Brain microvascular endothelial cell (primary cell): ENCODE results near the gene NINJ1.
A peak's percentile ranks its signal among the peaks of the same experiment; 100 is the strongest.
"Not testable (repeated sequence)": the region's sequence is repeated elsewhere in the genome, so short reads cannot be mapped to it uniquely, and the experiment has no call there.

Experiments
- DNase-seq: peaks from one replicate; pipeline ENCODE4 v3.0.0-alpha.2; 2020
- H3K27ac ChIP-seq: fragments of 250-450 bp; sonication (Bioruptor Pico); 2 replicates; pipeline ENCODE4 v1.5.1; 2020; ENCODE audit warnings: mild to moderate bottlenecking, moderate library complexity
- H3K27me3 ChIP-seq: fragments of 250-450 bp; sonication (Bioruptor Pico); replicated peaks from 2 replicates; pipeline ENCODE4 v1.5.1; 2020; ENCODE audit warnings: mild to moderate bottlenecking
- H3K36me3 ChIP-seq: fragments of 250-450 bp; sonication (Bioruptor Pico); replicated peaks from 2 replicates; pipeline ENCODE4 v1.5.1; 2020; ENCODE audit warnings: mild to moderate bottlenecking
- H3K4me3 ChIP-seq: 2 replicates; pipeline ENCODE4 v1.5.1; 2011; ENCODE audit warnings: low read depth, mild to moderate bottlenecking, control low read depth, low read length, moderate library complexity
- in situ Hi-C: cut with HindIII; loops from 2 replicates; pipeline ENCODE4 v1.10.0; 2017; ENCODE audit warnings: low sequenced_read_pairs, low pct_ligation_motif_present
- TF ChIP-seq, protein P1 (sequence below): IDR thresholded peaks from 2 replicates; pipeline ENCODE4 v1.5.1; 2011; ENCODE audit warnings: low read depth, mild to moderate bottlenecking, moderate library complexity, low read length, control low read depth, inconsistent platforms; ENCODE audit errors: missing control alignments

Gene NINJ1

DNA sequence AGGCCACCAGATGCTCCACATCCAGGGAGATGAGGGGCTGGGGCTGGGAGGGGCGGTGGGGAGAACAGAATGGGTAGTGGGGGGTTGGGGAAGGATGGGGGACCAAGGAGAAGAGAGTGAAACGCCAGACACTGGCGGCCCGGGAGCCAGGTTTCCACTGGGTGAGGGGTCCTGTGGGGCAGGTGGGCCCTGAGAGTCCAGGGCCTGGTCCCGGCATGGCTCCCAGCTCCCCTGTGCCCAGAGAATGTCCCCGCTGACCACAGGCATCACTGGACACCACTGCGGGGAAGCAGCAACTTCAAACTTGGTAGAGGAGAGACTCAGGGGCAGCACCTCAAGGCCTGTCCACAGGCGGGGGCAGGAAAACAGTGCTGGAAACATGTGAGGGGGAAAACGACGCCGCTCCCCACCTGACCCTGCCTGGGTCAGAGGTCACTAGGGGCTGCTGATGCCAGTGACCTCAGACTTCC is 13.2 kb downstream of the NINJ1 start:
- Histone ChIP-seq H3K36me3 (peaks cover 3% of the 10 kb centered on the region), H3K27ac (no peak overlapping the region), H3K4me3 (no peak overlapping the region), H3K27me3 (no peaks in the 10 kb centered on the region)
- in situ Hi-C loops: no loop called here
- TF ChIP-seq, protein P1, sequence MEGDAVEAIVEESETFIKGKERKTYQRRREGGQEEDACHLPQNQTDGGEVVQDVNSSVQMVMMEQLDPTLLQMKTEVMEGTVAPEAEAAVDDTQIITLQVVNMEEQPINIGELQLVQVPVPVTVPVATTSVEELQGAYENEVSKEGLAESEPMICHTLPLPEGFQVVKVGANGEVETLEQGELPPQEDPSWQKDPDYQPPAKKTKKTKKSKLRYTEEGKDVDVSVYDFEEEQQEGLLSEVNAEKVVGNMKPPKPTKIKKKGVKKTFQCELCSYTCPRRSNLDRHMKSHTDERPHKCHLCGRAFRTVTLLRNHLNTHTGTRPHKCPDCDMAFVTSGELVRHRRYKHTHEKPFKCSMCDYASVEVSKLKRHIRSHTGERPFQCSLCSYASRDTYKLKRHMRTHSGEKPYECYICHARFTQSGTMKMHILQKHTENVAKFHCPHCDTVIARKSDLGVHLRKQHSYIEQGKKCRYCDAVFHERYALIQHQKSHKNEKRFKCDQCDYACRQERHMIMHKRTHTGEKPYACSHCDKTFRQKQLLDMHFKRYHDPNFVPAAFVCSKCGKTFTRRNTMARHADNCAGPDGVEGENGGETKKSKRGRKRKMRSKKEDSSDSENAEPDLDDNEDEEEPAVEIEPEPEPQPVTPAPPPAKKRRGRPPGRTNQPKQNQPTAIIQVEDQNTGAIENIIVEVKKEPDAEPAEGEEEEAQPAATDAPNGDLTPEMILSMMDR: no peak
- DNase-seq: no peak

GRCh38 chr9:93119953-93120845 is 13.9 kb downstream of the NINJ1 start:
- Histone ChIP-seq H3K4me3 (no peak overlapping the region), H3K36me3 (peaks cover 3% of the 10 kb centered on the region), H3K27ac (no peak overlapping the region), H3K27me3 (no peaks in the 10 kb centered on the region)
- DNase-seq: peak; percentile 87
- in situ Hi-C loops: no loop called here
- TF ChIP-seq, protein P1: peak; percentile 68

GRCh38 chr9:93119703-93119952 is 14.4 kb downstream of the NINJ1 start:
- H3K36me3 ChIP-seq: peaks cover under 1% of the 10 kb centered on the region
- no peak overlapping the region for H3K27ac ChIP-seq
- H3K4me3 ChIP-seq: no peak overlapping the region
- TF ChIP-seq, protein P1: no peak
- H3K27me3 ChIP-seq: no peaks in the 10 kb centered on the region
- in situ Hi-C loops: no loop called here
- DNase-seq: no peak

DNA sequence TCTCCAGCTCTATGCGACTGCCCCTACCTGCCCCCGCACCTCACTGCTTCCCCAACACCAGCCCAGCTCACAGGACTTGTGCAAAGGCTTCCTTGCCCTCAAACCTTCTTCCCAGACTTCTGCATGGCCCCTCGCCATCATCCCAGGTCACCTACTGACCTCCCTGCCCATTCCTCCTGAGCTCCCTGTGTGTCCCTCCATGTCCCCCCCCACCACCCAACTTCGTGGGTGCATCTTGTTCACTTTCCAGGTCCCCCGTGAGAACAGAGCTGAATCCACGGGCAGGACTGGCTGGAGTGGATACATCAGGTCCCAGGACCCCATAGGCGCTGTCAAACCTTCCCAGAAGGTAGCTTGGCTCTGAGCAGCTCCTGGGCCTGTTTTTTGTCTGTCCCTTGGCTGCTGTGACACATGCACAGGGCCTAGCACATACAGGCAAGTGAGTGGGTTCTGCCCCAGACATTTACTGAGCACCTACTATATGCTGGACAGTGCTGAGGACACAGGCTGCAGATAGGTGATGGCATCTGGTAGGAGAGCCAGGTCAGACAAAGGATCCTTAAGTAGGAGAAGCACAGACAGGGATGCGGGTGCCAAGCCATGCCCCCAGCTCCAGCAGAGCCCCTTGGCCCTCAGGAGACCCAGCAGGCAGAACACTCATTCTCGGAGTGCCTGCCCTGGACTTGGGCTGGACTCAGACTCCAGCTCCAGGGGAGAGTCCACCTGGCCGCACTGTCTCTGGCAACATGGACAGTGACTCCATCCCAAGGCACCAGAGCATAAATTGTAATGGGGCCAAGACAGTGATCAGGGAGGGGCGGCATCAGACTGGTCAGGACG is 15.0 kb downstream of the NINJ1 start:
- DNase-seq: no peak

GRCh38 chr9:93117924-93118862 is 15.9 kb downstream of the NINJ1 start:
- H3K36me3 ChIP-seq: peaks cover 9% of the 10 kb centered on the region
- in situ Hi-C loops: no loop called here
- H3K27ac ChIP-seq: no peak overlapping the region
- no peak for DNase-seq
- no peak overlapping the region for H3K4me3 ChIP-seq
- TF ChIP-seq, protein P1: no peak
- H3K27me3 ChIP-seq: no peaks in the 10 kb centered on the region

More for the DNA sequence above, 15.0 kb downstream of the NINJ1 start:
- in situ Hi-C loops: no loop called here
- Histone ChIP-seq H3K36me3 (peaks cover 3% of the 10 kb centered on the region), H3K4me3 (no peak overlapping the region), H3K27ac (no peak overlapping the region), H3K27me3 (no peaks in the 10 kb centered on the region)
- TF ChIP-seq, protein P1: no peak

- H3K36me3 ChIP-seq, in situ Hi-C loops, H3K4me3 ChIP-seq, H3K27ac ChIP-seq, DNase-seq, H3K27me3 ChIP-seq: not testable (repeated sequence)
Observed at GRCh38 chr9:93117521-93117920, 16.5 kb downstream of the NINJ1 start.
